GM19324 (cell line): Measurements from ENCODE around the gene DVL3.
"Not testable (repeated sequence)": the region's sequence is repeated elsewhere in the genome, so short reads cannot be mapped to it uniquely, and the experiment has no call there.

Source experiments
- ATAC-seq: cut with Tn5 transposase; IDR thresholded peaks from one replicate; pipeline ENCODE4 v1.9.1; 2021; ENCODE audit warnings: mild to moderate bottlenecking, moderate library complexity; ENCODE audit not compliant: unreplicated experiment, low FRiP score

DVL3 gene

DNA sequence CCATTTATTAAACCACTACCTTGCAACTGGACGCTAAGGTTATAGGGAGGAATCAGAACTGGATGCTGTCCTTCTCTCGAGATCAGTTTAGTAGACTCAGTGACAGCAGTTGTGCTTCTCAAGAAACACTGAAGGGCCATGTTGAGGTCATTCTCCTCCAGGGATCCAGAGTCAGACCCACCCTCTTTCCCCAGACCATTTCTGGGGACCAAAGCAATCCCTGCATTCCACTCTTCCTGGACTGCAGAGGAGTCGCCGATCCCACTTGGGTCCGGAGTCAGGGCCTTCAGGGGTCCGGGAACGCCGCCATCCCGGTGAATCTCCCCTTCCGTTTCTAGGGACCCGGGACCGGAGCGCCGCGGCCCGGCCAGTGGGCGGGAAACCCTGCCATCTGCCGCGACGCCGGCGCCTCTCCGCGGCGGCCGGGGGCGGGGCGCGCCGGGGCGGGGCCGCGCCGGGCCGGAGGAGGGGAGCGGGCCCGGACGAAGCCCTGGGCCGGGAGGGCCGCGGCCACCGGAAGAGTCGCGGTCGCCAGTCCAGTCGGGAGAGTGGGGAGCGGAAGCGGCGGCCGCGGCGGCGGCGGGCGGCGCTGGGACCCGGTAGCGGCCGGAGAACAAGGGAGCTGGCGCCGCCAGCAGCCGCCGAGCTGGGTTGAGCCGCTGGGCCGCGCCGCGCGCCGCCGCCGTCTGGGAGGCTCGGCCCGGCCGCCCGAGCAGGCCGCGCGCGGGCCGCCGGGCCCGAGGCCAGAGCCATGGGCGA, at the start of gene DVL3:
DVL3 (plus strand) TSS at position 493 of the 759 bp plus-strand sequence; CDS start at position 752, 259 bp downstream.
- ATAC-seq = peak; percentile 82

DNA sequence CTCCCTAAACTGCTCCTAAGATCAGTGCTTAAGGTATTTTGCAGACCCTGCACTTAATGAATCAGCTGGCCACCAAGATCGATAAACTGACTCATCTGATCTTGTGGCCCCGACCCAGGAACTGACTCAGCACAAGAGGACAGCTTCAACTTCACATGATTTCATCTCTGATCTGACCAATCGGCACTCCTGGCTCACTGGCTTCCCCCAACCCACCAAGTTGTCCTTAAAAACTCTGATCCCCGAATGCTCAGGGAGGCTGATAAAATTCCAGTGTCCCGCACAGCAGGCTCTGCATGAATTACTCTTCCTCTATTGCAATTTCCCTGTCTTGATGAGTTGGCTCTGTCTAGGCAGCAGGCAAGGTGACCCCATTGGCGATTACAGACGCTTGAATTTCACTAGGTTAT, 44.9 kb upstream of the DVL3 start:
- ATAC-seq = no peak

DNA sequence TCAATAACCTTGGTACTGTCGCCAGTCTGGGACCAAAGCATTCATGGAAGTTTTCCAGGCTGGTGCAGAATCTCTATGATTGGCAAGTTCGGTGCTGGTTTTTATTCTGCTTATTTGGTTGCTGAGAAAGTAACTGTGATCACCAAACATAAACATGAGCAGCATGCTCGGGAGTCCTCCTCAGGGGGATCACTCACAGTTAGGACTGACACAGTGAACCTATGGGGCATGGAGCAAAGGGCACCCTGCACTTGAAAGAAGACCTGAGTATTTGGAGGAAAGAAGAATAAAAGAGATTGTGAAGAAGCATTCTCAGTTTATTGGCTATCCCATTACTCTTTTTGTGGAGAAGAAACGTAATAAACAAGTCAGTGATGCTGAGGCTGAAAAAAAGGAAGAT, 39.2 kb upstream of the DVL3 start:
- ATAC-seq = no peak

DNA sequence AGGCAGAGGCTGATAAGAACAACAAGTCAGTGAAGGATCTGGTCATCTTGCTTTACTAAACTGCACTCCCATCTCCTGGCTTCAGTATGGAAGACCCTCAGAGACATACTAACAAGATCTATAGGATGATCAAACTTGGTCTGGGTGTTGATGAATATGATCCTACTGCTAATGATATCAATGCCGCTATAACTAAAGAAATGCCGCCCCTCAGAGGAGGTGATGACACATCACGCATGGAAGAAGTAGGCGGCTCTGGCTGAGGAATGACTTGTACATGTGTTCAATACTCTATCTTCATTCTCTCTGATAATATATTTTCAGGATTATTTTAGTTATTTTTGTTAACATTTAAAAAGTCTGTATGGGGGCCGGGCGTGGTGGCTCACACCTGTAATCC, 37.5 kb upstream of the DVL3 start:
- ATAC-seq = no peak

DNA sequence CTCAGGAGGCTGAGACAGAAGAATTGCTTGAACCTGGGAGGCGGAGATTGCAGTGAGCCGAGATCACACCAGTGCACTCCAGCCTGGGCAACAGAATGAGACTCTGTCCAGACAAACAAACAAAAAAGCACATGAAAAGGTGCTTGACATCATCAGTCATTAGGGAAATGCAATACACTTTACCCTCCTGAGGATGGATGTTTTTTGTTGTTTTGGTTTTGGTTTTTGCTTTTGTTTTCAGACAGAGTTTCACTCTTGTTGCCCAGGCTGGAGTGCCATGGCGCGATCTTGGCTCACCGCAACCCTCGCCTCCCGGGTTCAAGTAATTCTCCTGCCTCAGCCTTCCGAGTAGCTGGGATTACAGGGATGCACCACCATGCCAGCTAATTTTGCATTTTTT, 34.1 kb upstream of the DVL3 start:
- ATAC-seq = not testable (repeated sequence)

DNA sequence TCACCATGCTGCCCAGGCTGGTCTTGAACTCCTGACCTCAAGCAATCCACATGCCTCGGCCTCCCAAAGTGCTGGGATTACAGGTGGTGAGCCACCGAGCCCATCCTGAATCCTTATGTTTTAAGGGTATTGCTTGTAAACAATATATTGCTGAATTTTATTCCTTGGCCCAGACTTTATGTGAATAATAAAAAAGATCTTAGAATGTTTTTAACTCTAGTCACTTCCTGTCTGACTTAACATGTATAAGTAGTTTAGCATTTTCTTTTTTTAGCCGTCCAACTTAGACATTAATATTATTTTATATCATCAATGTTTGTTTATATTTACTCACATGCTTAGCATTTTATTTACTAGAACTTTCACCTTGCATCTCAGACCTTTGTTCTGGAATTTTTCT, 29.2 kb upstream of the DVL3 start:
- ATAC-seq = no peak

DNA sequence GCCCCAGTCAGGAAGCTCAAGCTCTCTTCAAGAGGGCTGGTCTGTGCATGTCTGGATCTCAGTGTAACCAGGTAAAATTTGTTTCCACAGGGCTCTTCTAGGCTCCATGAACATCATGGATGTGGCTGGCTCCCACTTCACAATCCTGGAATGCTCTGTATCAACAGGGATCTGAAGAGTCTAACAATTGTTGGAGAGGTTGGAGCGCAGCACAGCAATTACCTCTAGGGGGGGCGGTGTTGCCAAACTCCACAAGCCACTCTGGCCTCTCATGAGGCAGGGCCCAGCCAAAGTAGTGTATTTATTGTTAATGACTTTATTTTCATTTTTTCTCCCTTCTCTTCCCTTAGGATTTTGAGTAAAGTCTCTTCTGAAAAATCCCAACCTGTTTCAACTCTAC, 26.2 kb upstream of the DVL3 start:
- no peak for ATAC-seq

- no peak for ATAC-seq
Observed at GRCh38 chr3:184132945-184133344, 22.2 kb upstream of the DVL3 start.

- ATAC-seq = no peak
Observed at GRCh38 chr3:184133840-184134745, 21.1 kb upstream of the DVL3 start.

GRCh38 chr3:184134746-184135148, 20.4 kb upstream of the DVL3 start:
- ATAC-seq = peak; percentile 18

- peak; percentile 92 for ATAC-seq
Observed at GRCh38 chr3:184135149-184135910, 19.8 kb upstream of the DVL3 start, which contains the start of gene EIF2B5. EIF2B5 (plus strand) TSS chr3:184135358; CDS start chr3:184135386, 28 bp downstream.

- ATAC-seq = no peak
Observed at GRCh38 chr3:184135911-184136260, 19.3 kb upstream of the DVL3 start.

DNA sequence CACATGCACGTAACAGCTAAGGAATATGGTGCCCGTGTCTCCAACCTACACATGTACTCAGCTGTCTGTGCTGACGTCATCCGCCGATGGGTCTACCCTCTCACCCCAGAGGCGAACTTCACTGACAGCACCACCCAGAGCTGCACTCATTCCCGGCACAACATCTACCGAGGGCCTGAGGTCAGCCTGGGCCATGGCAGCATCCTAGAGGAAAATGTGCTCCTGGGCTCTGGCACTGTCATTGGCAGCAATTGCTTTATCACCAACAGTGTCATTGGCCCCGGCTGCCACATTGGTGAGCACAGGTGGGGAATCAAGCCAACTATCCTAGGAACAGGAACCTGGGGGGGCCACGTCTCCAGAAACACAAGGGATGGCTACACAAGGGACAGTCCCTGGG, 14.7 kb upstream of the DVL3 start:
- no peak for ATAC-seq

GRCh38 chr3:184142199-184142598, 13.0 kb upstream of the DVL3 start:
- ATAC-seq = no peak

- no peak for ATAC-seq
Observed at GRCh38 chr3:184143327-184143726, 11.8 kb upstream of the DVL3 start.

GRCh38 chr3:184144505-184144904, 10.7 kb upstream of the DVL3 start:
- no peak for ATAC-seq

GRCh38 chr3:184145111-184145524, 10.1 kb upstream of the DVL3 start:
- no peak for ATAC-seq

DNA sequence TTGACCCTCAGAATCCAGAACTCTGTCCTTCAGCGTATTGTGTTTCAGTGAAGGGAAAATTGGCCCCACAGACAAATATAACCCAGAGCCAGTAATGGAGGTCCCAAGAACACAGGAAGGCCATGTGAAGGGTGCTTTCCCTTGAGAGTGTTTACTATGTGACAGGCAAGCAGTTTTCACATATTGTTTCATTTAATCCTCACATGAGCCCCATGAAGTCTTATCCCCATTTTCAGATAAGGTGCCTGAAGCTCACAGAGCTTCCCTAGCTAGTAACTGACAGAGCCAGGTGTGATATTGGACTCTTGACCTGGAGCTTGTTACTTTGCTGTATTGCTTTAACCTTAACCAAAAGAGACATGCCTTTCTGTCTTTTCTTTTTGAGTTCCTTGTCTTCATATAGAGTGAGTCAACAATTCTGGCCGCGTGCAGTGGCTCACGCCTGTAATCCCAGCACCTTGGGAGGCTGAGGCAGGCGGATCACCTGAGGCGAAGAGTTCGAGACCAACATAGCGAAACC, 9.4 kb upstream of the DVL3 start:
- ATAC-seq = no peak

DNA sequence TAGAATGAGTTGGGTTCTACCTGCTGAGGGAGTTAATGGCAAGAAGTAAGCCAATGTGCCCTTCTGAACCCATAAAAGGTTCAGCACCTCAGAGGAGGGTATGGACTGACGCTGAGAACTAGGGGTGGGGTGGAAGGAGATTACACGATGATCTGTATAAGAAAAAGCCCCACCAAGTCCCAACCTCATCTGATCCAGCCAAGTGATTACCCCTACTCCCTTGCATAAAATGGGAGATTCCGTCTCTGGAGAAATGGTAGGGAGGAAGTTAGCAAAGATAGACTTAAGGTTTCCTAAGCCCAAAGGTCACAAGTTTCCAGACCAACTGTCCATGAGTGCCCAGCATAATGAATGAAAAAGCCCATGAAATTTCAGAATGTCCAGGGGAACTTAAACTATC, 7.1 kb upstream of the DVL3 start:
- no peak for ATAC-seq

DNA sequence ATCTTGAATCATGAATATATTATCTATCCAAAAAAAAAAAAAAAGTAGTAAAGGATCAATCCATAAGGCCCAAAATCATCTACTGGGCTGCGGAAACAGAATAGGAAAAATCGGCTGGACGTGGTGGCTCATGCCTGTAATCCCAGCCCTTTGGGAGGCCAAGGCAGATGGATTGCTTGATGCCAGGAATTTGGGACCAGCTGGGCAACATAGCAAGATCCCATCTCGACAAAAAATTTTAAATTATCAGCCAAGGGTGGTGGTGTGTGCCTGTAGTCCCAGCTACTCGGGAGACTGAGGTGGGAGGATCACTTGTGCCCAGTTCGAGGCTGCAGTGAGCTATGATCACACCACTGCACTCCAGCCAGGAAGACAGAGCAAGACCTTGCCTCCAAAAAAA, 6.1 kb upstream of the DVL3 start:
- no peak for ATAC-seq

GRCh38 chr3:184149770-184150169, 5.4 kb upstream of the DVL3 start:
- ATAC-seq = not testable (repeated sequence)
